Measurements from ENCODE around the gene EFHD2.
"Not testable (repeated sequence)": the region's sequence is repeated elsewhere in the genome, so short reads cannot be mapped to it uniquely, and the experiment has no call there.

EFHD2 gene

DNA sequence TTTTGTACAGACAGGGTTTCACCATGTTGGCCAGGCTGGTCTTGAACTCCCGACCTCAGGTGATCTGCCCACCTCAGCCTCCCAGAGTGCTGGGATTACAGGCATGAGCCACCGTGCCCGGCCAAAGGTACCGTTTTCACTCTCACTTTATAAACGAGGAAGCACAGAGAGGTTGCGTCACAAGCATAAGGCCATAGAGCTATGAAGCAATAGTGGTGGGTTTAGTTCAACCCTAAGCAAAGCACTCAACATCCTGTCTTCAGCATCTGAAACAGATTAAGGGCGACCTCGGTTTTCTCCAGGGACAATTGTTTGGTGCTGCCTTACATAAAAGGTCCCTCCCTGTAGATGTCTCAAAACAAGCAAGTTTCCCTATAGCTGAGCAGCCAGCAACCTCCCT lies 25.1 kb downstream of the EFHD2 start:
- DNase-seq = not testable (repeated sequence)

DNA sequence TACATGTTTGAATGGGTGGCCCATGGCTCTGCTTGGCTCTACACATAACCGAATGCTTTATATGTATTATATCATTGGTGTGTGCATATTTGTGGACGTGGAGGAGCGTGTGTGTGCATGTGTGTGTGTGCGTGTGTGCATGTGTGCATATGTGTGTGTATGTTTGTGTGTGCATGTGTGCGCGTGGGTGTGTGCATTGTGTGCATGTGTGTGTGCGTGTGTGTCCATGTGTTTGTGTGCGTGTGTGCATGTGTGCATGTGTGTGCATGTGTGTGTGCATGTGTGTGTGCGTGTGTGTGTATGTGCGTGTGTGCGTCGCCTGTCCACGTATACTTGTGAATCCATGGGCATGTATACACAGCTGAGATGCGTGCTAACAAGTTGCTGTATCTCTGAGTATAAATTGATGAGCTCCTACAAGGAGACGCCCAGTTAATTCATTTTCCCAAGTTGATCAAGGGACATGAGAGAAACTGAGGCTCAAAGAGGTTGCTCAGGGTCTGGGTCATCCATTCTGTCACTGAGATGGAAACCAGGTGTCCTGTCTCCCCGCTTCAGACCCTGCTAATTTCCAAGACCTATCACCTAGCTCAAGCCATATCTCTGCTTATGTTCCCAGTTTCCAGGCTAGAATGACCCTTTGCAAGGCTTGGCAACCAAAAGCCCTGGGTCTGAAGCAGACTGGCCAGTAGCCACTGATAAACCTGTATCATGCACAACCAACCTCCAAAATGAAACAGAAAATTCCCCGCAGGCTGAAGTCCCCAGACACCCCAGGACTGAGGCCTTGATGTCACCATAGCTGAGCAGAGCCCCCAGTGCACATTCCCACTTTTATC lies 25.8 kb downstream of the EFHD2 start:
- DNase-seq = no peak

DNA sequence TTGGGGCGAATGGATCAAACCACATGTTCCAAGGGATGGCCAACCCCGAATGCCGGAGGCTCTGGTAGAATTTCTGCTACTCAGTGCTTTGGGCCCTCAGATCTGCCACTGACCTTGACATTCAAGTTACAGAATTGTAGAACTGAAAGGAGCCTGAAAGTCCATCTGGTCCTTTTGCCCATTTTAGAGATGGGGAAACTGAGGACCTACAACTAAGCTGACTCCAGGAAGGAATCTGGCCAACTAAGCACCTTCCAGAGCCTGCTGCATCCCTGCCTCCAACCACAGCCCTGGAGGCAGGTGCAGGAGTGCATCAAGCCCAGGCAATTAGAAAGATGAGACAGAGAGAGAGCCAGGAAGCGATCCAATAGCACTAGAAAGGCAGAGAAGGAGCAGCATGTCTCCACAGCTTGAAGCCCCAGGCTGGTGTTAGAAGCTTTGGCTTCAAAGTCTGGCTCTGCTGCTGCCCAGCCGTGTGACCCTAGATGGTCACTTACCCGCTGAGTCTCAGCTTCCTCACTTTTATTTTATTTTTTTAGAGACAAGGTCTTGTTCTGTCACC lies 27.3 kb downstream of the EFHD2 start:
- no peak for DNase-seq

DNA sequence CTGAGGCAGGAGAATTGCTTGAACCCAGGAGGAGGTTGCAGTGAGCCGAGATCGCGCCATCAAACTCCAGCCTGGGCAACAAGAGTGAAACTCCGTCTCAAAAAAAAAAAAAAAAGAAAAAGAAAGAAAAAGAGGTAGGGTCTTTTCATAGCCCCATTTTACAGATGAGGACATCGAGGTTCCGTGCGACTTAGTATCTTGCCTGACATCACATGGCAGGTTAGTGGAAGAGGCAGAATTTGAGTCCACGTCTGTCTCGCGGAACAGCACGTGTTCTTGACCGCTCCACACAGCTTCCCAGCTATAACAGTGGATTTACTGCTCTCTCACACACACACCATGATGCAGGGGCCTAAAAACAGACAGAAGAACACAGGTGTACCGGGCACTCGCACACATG lies 29.6 kb downstream of the EFHD2 start:
- DNase-seq = no peak

DNA sequence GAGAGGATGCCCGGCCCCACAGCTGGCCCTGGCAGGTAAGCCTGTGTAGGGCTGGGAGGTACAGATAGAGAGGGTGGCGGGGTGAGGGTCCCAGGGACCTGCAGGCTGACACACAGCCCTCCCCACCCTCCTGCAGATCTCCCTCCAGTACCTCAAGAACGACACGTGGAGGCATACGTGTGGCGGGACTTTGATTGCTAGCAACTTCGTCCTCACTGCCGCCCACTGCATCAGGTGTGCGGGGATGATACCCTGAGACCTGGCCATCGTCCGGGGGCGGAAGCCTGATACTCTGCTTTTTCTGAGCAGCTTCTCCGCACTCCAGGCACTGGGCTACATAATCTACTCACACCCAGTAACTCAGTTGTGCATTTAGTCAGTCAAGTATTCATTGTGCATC lies 30.7 kb downstream of the EFHD2 start:
- DNase-seq = no peak

DNA sequence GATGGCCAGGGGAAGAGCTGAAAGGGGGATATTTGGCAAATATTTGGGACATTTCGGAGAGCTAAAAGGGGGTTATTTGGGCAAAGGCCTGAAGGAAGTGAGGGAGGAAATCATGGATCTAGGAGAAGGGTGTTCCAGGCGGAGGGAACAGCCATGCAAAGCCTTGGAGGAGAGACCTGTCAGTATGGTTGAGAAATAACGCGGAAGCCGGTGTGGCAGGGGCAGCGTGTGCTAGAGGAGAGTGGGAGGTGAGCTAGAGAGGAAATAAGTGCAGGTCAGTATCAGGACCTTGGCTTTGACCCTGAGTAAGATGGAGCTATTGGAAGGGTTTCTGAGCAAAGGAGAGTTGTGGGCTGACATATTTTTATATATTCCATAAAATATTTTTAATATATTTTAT lies 31.6 kb downstream of the EFHD2 start:
- DNase-seq = no peak

DNA sequence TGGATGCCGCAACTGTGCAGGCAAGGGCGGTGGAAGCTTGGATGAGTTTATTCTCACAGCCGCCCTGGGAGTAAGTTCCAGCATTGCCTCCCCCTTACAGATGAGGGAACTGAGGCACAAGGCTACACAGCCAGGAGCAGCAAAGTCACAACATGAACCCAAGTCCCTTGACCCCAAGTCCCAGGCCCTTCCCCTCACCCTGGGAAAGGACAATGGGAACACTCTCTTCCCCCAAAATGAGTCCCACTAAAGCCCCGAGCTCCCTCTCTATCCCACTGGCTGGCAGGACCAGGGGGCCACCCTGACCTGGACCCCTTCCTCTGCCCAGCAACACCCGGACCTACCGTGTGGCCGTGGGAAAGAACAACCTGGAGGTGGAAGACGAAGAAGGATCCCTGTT lies 32.4 kb downstream of the EFHD2 start:
- DNase-seq = no peak

DNA sequence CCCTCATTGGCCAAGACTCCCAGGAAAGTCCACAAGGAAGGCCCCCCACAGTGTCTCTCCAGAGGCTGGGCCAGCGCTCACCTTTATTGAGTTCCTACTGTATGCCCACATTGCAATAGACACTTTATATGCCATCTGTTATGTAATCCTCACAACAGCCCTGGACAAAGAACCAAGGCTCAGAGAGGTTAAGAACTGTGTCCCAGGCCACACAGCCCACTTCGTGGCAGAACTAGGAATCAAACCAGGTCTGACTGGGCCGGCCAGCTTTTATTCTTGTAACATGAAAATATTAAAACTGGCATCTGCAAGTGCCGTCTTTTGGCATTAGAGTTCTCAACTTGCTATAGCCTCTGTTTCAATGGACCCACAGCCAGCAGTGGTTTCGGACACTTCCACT lies 33.1 kb downstream of the EFHD2 start:
- DNase-seq = no peak

DNA sequence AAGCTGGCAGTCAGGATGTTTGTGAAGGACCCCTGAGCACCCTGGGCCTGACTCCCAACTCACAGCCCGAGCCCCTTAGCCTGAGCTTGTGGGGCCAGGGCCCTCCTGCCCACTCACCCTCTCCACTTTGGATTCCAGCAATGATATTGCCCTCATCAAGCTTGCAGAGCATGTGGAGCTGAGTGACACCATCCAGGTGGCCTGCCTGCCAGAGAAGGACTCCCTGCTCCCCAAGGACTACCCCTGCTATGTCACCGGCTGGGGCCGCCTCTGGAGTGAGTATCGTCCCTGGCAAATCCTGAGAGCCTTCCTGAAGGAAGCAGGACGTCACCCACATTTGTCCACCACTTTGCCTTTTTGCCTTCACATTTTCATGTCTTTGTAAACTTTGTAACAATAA lies 33.6 kb downstream of the EFHD2 start:
- no peak for DNase-seq

DNA sequence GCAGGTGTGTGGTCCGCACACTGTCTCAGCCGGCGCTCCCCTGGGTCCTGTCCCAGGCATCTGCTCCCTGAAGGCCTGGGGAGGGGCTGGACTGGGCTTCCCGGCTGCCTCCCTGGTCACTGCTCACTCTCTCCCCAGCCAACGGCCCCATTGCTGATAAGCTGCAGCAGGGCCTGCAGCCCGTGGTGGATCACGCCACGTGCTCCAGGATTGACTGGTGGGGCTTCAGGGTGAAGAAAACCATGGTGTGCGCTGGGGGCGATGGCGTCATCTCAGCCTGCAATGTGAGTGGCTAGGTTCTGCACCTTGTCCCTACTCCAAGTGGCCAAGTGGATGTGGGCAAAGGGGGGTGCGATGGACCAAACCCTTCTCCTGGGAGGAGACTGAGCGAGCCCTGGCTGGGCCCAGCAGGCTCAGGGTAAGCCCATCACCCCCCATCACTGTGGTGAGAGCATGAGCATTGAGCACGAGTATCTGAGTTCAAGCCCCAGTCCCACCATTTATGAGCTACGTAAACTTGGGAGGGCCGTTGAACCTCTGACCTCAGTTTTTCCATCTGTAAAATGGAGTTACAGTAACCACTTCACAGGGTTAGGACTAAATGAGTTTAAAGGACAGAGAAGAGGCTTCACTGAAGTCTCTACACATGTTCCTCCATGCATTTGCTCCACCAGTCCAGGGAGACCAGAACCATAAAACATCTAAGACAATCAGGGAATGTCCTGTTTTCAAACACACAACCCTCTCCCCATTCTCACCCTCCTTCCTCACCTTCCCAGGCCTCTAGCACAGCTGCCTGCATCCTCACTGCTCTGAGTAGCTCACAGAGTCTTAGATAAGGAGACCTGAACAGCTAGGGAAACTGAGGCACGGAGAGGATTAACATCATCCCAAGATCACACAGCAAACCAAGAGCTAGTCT lies 35.0 kb downstream of the EFHD2 start:
- no peak for DNase-seq

DNA sequence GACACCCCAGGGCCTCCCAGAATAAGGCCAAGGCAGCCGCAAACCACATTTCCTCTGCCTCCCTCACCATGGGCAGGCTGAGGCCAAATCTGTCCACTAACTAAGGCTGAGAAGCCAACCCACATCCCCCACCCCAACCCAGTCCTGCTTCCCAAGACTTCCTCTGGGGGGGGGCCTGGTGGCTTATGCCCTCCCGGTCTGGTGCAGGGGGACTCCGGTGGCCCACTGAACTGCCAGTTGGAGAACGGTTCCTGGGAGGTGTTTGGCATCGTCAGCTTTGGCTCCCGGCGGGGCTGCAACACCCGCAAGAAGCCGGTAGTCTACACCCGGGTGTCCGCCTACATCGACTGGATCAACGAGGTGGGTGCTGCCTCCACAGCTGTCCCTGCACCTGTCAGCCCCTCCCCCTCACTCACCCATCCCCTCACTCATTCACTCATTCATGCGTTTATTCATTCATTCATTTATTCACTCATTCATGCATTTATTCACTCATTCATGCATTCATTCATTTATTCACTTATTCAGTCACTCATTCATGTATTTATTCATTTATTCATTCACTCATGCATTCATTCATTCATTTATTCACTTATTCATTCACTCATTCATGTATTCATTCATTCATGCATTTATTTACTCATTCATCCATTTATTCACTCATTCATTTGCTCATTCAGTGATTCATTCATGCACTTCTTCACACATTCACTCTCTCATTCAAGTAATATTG lies 35.9 kb downstream of the EFHD2 start:
- no peak for DNase-seq

DNA sequence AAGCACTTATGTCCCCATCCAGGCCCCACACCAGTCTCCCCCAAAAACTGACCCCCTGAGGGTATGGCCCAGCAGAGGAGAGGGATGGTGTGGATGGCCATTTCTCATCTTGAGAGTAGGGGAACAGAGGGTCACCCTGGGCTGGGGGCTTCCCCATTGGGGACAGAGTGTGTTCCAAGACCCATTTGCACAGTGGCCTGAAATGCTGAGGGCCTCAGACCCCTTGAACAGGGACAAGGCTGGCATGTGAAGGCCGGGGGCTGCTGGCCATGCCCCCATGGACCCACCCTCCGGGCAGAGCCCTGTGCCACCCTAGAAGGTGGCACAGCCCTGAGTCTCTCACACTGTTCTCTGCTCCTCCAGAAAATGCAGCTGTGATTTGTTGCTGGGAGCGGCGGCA lies 36.5 kb downstream of the EFHD2 start:
- no peak for DNase-seq

DNA sequence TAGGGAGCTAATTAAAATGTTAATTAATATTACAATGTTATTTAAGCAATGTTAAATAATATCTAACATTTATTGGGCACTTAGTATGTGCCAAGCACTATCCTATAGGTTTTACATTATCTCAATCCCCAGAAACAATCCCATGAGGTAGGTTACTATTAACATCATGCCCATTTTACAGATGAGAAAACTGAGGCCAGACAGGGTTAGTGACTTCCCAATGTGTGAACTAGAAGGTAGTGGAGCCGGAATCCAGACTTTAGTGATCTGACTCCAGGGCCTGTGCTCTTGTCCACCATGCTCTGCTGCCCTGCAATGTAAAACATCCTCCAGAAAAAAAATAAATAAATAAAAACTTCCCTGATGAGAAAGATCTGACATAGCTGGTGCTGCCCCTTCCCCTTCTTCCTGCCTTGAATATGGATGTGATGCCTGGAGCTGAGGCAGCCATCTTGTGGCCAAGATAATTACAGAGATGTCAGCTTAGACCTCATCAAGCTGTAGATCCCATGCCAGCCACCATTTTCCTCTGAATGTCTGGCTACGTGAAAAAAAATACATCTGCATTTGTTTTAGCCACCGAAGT lies 39.3 kb downstream of the EFHD2 start:
- DNase-seq = no peak

DNA sequence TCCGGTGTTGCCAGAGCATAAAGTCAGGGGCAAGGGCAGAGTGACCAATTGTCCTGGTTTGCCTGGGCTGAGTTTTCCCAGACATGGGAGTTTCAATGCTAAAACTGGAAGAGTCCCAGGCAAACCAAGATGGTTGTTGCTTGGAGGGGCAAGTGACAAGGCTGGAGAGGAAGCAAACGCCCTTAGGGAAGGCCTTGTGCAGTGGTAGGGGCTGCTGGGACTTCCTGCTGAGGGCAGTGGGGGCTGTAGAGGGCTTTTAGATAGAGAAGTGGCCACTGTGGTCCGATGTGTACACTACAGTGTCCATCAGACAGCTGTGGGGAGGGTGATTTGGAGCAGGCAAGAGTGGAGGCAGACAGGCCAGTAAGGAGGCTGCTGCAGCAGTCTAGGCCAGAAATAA lies 39.9 kb downstream of the EFHD2 start:
- no peak for DNase-seq

DNA sequence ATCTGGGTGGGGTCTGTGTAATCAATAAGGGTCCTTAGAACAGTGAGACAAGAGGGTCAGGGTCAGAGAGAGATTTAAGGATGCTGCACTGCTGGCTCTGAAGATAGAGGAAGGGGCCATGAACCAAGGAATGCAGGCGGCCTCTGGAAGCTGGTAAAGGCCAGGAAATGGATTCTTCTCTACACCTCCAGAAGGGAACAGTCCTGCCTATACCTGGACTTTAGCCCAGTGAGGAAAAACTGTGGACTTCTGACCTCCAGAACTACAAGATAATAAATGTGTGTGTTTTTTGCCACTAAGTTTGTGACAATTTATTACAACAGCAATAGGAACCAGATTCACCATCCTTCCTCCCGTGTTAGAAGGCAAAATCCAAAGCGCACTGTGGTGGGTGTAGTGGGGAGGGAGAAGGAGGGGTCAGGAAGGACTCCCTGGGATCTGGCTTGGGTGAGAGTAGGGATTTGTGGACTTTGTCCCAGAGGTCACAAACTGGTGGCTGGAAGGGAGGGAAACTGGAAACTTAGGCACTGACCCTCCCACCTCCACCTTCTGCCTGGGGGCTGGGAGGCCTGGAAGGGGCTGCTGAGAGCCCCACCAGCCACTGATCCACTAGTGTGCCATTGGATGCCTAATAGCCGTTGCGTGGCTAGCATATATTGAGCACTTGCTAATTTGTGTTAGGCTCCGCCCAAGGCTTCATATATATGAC lies 41.5 kb downstream of the EFHD2 start:
- no peak for DNase-seq

DNA sequence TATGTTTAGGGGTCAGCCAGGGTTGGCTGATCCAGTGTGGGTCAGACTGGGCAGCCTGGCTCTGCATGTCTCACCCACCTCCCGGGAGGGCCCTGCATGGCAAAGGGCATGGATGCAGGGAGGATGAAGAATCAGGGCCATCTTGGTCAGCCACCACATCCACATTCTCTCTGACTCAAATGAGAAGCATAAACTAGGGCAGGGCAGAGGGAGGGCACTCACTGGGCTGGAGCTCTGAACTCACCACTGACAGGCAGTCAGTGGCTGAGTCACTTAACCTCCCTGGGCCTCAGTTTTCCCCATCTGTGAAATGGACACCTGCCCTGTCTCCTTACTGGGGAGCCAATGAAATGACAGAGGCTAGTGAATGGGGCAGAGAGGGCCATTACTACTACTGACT lies 42.5 kb downstream of the EFHD2 start:
- DNase-seq = no peak

DNA sequence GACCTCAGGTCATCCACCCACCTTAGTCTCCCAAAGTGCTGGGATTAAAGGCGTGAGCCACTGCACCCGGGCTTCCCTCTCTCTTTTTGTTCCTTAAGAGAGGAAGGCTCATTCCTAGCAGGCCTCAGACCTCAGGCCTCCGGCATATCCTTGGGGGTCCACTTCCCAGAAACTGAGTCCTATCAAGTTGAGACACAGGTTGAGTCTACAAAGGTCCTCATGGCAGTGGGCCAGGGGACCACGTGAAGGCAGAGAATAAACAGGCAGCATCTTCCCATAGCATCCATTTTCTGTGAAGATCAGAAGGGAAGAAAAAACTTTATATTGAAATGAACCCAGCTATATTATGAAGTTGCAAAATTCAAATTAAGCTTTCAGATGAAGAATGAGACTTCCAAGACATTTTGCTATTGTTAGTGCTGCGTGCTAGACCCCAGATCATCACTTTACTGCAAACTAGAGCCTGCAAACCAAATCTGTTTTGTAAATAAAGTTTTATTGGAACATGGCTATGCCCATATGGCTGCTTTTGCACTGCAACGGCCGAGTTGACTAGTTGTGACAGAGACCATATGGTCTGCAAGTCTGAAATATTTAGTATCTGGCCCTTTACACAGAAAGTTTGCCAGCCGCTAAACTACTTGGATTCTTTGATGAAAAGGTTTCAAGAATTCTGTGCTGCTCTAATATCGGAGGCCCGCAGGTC lies 43.3 kb downstream of the EFHD2 start:
- no peak for DNase-seq

DNA sequence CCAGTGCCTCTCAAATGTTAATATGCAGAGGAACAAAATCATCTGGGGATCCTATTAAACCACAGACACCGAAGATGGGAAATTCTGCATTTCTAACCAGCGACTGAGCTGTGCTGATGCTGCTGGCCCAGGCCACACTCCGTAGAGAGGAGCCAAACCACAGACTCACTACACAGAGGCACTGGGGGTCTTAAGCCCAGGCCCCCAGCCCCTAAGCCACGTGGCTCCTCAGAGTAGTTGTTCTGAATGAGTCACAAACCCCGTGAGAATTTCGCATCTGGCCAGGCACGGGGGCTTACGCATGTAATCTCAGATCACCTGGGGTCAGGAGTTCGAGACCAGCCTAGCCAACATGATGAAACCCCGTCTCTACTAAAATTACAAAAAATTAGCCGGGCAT lies 44.0 kb downstream of the EFHD2 start:
- no peak for DNase-seq

DNA sequence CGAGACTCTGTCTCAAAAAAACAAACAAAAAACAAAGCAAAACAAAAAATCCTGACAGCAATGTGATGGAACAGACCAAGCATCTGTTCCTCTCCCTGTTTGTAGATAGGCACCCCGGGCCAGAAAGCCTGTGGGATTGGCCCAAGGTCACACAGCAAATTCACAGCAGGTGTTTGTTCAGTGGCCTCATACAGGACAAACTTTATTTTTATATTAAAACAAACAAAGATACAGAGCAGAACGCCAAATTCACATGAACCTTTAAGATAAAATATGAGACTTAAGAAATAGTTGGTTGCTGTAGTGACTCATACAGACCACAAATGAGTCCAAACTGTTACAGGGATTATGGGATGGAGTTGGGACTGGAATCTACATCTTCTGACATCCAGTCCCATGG lies 44.6 kb downstream of the EFHD2 start:
- no peak for DNase-seq

DNA sequence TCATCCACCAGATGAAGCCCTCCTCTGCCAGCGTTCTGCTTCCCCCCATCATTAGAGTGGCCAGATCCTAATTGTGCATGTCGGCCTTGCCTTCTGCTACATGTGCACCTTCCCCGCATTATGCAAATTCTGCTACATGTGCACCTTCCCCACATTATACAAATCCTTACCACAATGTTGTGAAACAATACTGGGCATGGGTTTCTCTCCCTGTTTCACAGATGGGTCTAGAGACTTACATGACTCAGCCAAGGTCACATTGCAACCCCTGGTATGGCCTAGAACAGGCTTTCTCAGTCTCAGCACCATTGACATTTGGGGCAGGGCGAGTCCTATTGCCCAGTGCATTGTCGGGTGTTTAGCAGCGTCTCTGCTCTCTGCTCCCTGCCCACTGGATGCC lies 45.8 kb downstream of the EFHD2 start:
- DNase-seq = no peak

DNA sequence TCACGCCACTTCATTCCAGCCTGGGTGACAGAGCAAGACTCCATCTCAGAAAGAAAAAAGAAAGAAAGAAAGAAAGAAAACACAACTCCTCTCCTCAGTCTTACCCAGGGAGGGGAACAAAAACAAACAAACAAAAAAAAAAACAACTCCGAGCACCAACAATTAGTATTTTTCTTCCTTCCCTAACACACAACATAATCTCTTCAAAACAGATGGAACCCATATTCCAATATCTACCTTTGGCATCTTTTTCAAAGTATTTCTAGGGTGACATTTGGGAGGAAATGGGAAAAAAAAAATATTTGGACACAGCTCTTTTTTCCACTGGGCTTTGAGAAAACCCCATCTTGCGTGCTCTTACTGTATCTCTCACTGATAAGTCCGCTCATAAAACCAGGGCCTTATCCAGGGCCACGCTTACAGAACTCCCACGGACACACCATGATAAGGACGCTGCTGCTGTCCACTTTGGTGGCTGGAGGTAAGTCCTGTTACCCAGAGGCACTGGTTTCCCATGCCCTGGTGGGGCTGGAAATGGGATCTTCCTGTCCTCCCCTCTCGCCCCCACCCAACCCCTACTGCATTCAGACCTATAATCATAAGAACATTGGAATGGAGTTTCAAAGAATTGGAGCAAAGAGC lies 46.7 kb downstream of the EFHD2 start, which contains the start of gene CELA2A:
TSS of gene CELA2A (plus strand) at position 420 of the 642 bp plus-strand sequence. CDS start at position 442, 22 bp downstream.
- DNase-seq = no peak

Measured in SHP77 treated with DMSO at 0.1 percent for 48 hours (cell line).